Stomach (tissue), 9 donors: ENCODE data around the gene SLIT1. TPM values are rescaled to one million over a fixed set of nuclear protein-coding genes. Genes with fewer than 3 reads are reported as not detected.

Experiments used
- DNase-seq, 2 donors: peaks; one replicate each; pipeline versions ENCODE4 v3.0.0 to v3.0.0-alpha.2; 2013 to 2019
- H3K27ac ChIP-seq, 5 donors: fragments of 200-600 bp in 4 of 5; sonication (generic) in 4 of 5; one replicate each; pipeline ENCODE4 v1.5.1; 2013 to 2019; ENCODE audit warnings: mild to moderate bottlenecking in 1 of 5, moderate library complexity in 1 of 5
- H3K27me3 ChIP-seq, 3 donors: fragments of 200-600 bp; sonication (generic); one replicate each; pipeline ENCODE4 v1.5.1; 2017 to 2019; ENCODE audit warnings: mixed run types in 1 of 3
- H3K36me3 ChIP-seq, 4 donors: fragments of 200-600 bp; sonication (generic); 1 replicate in 3 of 4; 2 replicates in 1 of 4; pipeline ENCODE4 v1.5.1; 2016 to 2019
- H3K4me1 ChIP-seq, 4 donors: fragments of 200-600 bp; sonication (generic); one replicate each; pipeline ENCODE4 v1.5.1; 2016 to 2019
- H3K4me3 ChIP-seq, 4 donors: fragments of 200-600 bp; sonication (generic) in 3 of 4; one replicate each; pipeline ENCODE4 v1.5.1; 2016 to 2019; ENCODE audit warnings: mild to moderate bottlenecking in 1 of 4
- H3K9me3 ChIP-seq, 4 donors: fragments of 200-600 bp; sonication (generic); one replicate each; pipeline ENCODE4 v1.5.1; 2016 to 2019
- EP300 ChIP-seq: sonication (generic); formaldehyde crosslinking; IDR thresholded peaks from one replicate; pipeline ENCODE4 v1.6.1; 2017; ENCODE audit warnings: antibody characterized with exemption
- POLR2A ChIP-seq, 4 donors: fragments of 450-650 bp; IDR thresholded peaks; one replicate each; pipeline ENCODE4 v1.6.1; 2016; ENCODE audit warnings: antibody characterized with exemption in 4 of 4, control low read depth in 2 of 4, mild to moderate bottlenecking in 1 of 4, moderate library complexity in 1 of 4
- POLR2AphosphoS5 ChIP-seq, 3 donors: sonication (generic); formaldehyde crosslinking; IDR thresholded peaks; one replicate each; pipeline ENCODE4 v1.6.1; 2016; ENCODE audit warnings: antibody characterized with exemption in 3 of 3
- WGBS, 5 donors: extraction: QIAGEN DNeasy Blood & Tissue Kit in 3 of 5; methylation state at CpG; one replicate each; pipeline versions ENCODE4 v1.1.5 to v1.1.7; 2013 to 2018; 5-methylcytosine and 5-hydroxymethylcytosine counted together
- intact Hi-C: fragments of 100-400 bp; cut with DNase I; formaldehyde crosslinking; loops from one replicate; pipeline ENCODE4 v1.15.1; 2023; ENCODE audit warnings: low total_unique reads
- polyA plus RNA-seq, 3 donors: library from polyadenylated mRNA; stranded (reverse); fragments of 200-250 nt; gene quantifications; one replicate each; pipeline ENCODE4 v1.2.3, GENCODE V29; 2013
- total RNA-seq, 5 donors: library from RNA; depleted of rRNA; stranded (reverse); fragments of >200 nt; gene quantifications; one replicate each; pipeline versions ENCODE4 v1.1.0 to v1.2.3, GENCODE V29; 2014 to 2016
- TF ChIP-seq, protein P1 (sequence below), 7 experiments: fragments of 450-650 bp in 4 of 7; fragments of 200-600 bp in 3 of 7; sonication (generic) in 3 of 7; IDR thresholded peaks; one replicate each; pipeline ENCODE4 v1.5.1; 2016 to 2019; ENCODE audit warnings: antibody characterized with exemption in 7 of 7, control low read depth in 2 of 7, mild to moderate bottlenecking in 1 of 7
- donor health status: healthy with polysubstance abuse.
- donor health status: Bipolar disorder and iron deficiency.
- donor health status: healthy.

Gene SLIT1
- total and polyA plus RNA-seq, 8 donors = under 0.01 to 6.1 (median 0.44) TPM

DNA sequence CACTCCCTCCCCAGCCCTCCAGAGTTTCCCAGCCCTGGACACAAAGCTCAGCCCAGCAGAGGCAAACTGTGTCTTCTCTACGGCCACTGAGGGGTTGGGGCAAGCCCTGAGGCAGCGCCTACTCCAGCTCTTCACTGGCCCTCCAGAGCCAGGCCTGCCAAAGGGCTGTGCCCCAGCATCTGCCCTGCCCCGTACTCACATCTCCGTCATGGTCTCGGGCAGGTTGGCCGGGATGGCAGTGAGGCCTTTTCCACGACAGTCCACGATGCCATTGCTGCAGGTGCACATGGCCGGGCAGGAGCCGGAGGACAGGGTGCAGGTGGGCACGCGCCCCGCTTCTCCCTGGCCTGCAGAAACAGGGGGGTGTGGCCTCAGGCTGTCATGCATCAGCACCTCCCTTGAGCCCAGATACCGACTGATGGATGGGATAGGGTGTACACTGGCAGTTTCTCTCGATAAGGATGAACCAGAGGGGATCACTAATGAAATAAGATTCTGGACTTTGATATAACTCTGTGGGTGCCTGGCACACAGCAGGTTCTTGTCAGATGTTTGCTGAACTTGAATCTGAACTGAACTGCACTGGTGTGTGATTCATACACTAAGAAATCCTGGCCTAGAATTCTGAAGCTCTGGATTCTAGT, 125.2 kb downstream of the SLIT1 start:
- Histone ChIP-seq H3K4me1 (peaks cover 0 to 3% (median 0%) of the 10 kb centered on the region in 4 donors), H3K9me3 (no peaks in the 10 kb centered on the region), H3K4me3 (no peak overlapping the region), H3K27ac (no peak overlapping the region), H3K36me3 (no peaks in the 10 kb centered on the region), H3K27me3 (peaks cover 0 to 24% (median 0%) of the 10 kb centered on the region in 3 donors)
- WGBS, 5 donors = 80 to 88% (median 85%) methylated on average over 8 to 15 of the region's 15 CpGs
- intact Hi-C loops = no loop called here
- DNase-seq = no peak
- TF ChIP-seq POLR2AphosphoS5 (IDR thresholded peaks at IDR 0.05) (no peak), POLR2A (IDR thresholded peaks at IDR 0.05) (no peak), EP300 (no peak)
- TF ChIP-seq, protein P1, sequence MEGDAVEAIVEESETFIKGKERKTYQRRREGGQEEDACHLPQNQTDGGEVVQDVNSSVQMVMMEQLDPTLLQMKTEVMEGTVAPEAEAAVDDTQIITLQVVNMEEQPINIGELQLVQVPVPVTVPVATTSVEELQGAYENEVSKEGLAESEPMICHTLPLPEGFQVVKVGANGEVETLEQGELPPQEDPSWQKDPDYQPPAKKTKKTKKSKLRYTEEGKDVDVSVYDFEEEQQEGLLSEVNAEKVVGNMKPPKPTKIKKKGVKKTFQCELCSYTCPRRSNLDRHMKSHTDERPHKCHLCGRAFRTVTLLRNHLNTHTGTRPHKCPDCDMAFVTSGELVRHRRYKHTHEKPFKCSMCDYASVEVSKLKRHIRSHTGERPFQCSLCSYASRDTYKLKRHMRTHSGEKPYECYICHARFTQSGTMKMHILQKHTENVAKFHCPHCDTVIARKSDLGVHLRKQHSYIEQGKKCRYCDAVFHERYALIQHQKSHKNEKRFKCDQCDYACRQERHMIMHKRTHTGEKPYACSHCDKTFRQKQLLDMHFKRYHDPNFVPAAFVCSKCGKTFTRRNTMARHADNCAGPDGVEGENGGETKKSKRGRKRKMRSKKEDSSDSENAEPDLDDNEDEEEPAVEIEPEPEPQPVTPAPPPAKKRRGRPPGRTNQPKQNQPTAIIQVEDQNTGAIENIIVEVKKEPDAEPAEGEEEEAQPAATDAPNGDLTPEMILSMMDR (IDR thresholded peaks at IDR 0.05) = no peak

DNA sequence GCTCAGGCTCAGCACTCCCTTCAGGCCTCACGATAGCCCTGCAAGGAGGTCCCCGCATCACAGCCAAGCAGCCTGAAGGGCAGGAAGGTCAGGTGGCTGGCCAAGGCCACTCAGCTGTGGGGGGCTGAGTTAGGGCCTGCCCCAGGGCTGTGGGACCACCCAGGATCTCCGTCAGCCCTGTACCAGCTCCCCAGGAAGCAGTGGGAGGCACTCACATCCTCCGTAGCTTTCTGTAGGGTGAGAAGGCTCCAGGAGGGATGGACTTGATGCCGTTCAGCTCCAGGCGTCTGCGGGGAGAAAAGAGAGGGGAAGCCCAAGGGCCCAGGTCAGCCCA, 125.9 kb downstream of the SLIT1 start:
- Histone ChIP-seq H3K9me3 (no peaks in the 10 kb centered on the region), H3K27me3 (peaks cover 0 to 24% (median 0%) of the 10 kb centered on the region in 3 donors), H3K4me3 (no peak overlapping the region), H3K4me1 (peaks cover 0 to 3% (median 0%) of the 10 kb centered on the region in 4 donors), H3K36me3 (no peaks in the 10 kb centered on the region), H3K27ac (no peak overlapping the region)
- no peak for DNase-seq
- intact Hi-C loops = no loop called here
- no peak for TF ChIP-seq POLR2A (IDR thresholded peaks at IDR 0.05)
- TF ChIP-seq POLR2AphosphoS5 (IDR thresholded peaks at IDR 0.05) = no peak
- TF ChIP-seq, protein P1 (IDR thresholded peaks at IDR 0.05) = no peak
- TF ChIP-seq EP300 = no peak
- WGBS, 5 donors = 70 to 86% (median 78%) methylated on average over 6 to 7 of the region's 7 CpGs

DNA sequence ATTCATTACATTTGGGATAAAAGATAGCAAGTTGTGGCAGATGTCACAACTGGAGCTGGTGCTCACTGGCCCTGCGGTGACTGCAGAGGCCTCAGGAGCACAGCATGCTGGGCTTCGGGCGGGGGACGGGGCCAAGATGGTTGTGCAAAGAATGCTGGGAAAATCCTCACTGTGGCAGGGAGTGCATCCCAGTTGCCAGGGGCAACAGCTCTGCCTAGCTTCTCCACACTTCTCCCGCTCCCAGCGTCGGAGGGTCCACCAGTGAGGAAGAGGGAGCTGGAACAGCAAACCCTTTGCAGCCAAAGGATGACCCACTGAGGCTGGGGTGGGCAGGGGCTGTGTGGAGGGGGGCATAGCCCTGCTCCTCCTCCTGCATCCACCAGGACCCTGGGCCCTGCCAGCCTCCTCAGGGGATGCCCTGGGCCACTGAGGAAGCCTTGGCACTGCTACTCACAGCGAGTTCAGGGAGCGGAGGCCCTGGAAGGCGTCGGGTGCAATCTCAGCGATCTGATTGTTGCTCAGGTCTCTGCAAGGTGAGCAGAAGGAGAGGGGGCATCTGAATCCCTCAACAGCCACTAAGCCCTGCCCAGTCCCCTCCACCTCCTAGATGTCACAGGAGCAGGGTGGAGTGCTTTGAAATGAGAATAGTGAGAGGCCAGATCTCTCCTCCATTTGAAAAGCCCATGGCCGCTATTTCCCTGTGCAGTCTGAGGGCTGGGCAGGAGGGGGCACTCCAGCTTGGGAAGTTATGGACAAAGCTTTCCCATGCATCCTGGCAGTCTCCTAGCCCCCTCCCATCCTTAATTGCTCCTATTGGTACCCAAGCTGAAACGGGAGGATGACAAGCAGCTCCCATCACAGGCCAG, 126.5 kb downstream of the SLIT1 start:
- DNase-seq = no peak
- Histone ChIP-seq H3K27me3 (peaks cover 0 to 19% (median 0%) of the 10 kb centered on the region in 3 donors), H3K4me3 (no peak overlapping the region), H3K4me1 (peaks cover 0 to 3% (median 0%) of the 10 kb centered on the region in 4 donors), H3K27ac (no peak overlapping the region), H3K9me3 (no peaks in the 10 kb centered on the region), H3K36me3 (no peaks in the 10 kb centered on the region)
- 81 to 93% (median 85%) methylated on average over 13 to 14 of the region's 14 CpGs for WGBS, 5 donors
- TF ChIP-seq POLR2A (IDR thresholded peaks at IDR 0.05) (no peak), EP300 (no peak), POLR2AphosphoS5 (IDR thresholded peaks at IDR 0.05) (no peak)
- TF ChIP-seq, protein P1 (IDR thresholded peaks at IDR 0.05) = no peak
- intact Hi-C loops = no loop called here

DNA sequence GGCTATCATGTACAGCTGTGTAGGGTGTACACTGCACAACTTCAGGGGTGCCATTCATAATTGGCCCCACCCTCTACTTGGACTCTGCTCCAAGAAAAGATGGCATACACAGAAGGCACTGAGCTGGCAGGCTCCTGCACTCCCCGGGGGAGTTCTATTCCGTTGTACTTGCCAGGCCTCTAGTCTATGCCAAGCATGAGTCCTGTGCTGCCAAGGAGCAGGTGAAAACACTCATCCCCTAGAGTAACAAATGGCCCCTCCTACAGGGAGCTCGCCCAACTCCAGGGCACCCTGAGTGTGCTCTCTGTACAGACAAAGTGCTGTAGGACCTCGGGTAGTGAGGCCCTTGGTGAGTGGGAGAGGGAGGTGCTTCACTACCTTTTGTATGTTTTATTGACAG, 127.2 kb downstream of the SLIT1 start:
- Histone ChIP-seq H3K4me3 (no peak overlapping the region), H3K27ac (no peak overlapping the region), H3K36me3 (no peaks in the 10 kb centered on the region), H3K4me1 (peaks cover 0 to 3% (median 0%) of the 10 kb centered on the region in 4 donors), H3K9me3 (no peaks in the 10 kb centered on the region), H3K27me3 (peaks cover 0 to 11% (median 0%) of the 10 kb centered on the region in 3 donors)
- 21 to 39% (median 30%) methylated on average over 2 to 4 of the region's 4 CpGs for WGBS, 5 donors
- no peak for TF ChIP-seq EP300
- no peak for DNase-seq
- intact Hi-C loops = no loop called here
